Calu3 (cell line): Measurements from ENCODE around the gene TRAIP. TPM values are rescaled to one million over a fixed set of nuclear protein-coding genes. Genes with fewer than 3 reads are reported as not detected.

Experiments used
- BruUV-seq: library from RNA; stranded (reverse); fragments of 400-500 nt; replicated peaks from 2 replicates; lab custom pipeline; 2021; lab: Mats Ljungman, UMichigan
- CTCF ChIA-PET: fragments of 300-600 bp; sonication (Branson Sonifier 250); formaldehyde crosslinking; loops from one replicate; lab custom pipeline; 2022; ENCODE audit warnings: antibody characterized with exemption; lab: Charles Lee
- DNase-seq: peaks from one replicate; pipeline ENCODE4 v3.0.0; 2022
- H3K27ac Mint-ChIP-seq: one replicate; pipeline ENCODE4 v1.8.0; 2022; ENCODE audit warnings: mixed read lengths; ENCODE audit not compliant: unreplicated experiment
- H3K27me3 Mint-ChIP-seq: one replicate; pipeline ENCODE4 v1.8.0; 2022; ENCODE audit warnings: mixed read lengths; ENCODE audit not compliant: unreplicated experiment
- H3K36me3 Mint-ChIP-seq: one replicate; pipeline ENCODE4 v1.8.0; 2022; ENCODE audit warnings: mild to moderate bottlenecking, moderate library complexity, mixed read lengths; ENCODE audit not compliant: insufficient read depth, unreplicated experiment
- H3K4me1 Mint-ChIP-seq: one replicate; pipeline ENCODE4 v1.8.0; 2022; ENCODE audit warnings: mild to moderate bottlenecking, low read depth, mixed read lengths; ENCODE audit not compliant: unreplicated experiment
- H3K4me3 Mint-ChIP-seq: one replicate; pipeline ENCODE4 v1.8.0; 2022; ENCODE audit warnings: mild to moderate bottlenecking, low read depth, moderate library complexity, mixed read lengths; ENCODE audit not compliant: unreplicated experiment
- H3K9me3 Mint-ChIP-seq: one replicate; pipeline ENCODE4 v1.8.0; 2022; ENCODE audit warnings: low read depth, mixed read lengths; ENCODE audit not compliant: unreplicated experiment
- intact Hi-C: fragments of 100-400 bp; cut with micrococcal nuclease; formaldehyde crosslinking; loops from one replicate; pipeline ENCODE4 v1.10.0; 2022; ENCODE audit not compliant: unreplicated experiment
- microRNA-seq: library from miRNA; unstranded; fragments of <30 nt; microRNA quantifications from one replicate; pipeline ENCODE4 v1.2.0, GENCODE V29; 2022
- total RNA-seq: library from RNA; stranded (reverse); gene quantifications from 2 replicates; pipeline ENCODE4 v1.2.3, GENCODE V29; 2022
- TF ChIP-seq, protein P1 (sequence below): fragments of 200-600 bp; IDR thresholded peaks from one replicate; pipeline ENCODE4 v1.8.0; 2022; ENCODE audit warnings: antibody characterized with exemption; ENCODE audit not compliant: unreplicated experiment

The TRAIP gene
- total RNA-seq, 1 experiment from 2014 or later, result 29.7 TPM

DNA sequence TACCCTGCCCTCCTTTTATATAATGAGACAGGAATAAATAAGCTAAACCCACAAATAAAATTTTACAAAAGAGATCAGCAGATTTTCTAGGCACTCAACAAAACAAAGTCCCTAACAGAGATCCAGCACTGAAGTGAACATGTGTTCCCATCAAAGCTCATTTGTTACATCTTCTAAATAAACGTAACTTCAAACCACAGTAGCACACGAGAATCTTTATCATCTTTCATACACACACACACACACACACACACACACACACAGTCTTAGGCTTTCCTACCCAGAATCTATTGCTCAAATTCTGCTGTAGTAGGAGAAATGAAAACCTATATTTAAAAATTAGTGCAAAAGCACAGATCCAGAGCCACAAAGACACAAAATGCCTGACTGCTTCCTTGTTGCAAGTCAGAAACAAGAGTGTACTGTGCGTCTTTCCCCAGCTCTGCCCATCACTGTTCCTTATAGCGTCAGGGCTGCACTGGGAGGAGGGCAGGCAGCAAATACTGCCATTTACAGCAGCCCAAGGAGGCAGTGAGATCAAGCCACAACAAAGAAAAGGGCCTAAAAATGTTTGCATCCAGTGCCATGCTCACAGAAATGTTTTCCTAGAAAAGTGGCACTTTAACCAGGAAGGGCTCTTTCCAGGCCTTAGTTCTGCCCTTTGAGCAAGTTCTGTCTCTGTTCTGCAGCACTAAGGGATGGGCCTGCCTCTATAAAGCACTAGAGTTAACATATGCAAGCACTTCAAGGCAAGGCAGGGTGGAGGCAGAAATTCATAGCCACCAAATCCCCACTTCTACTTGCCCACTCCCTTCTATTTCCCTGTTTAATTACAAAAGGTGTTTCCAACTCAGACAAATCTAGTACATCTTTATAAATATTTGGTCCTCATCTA, 76.0 kb downstream of the TRAIP start:
- no TSS peak for BruUV-seq
- H3K36me3 Mint-ChIP-seq, result peaks cover 17% of the 10 kb centered on the region
- H3K27ac Mint-ChIP-seq, result no peak overlapping the region
- H3K4me3 Mint-ChIP-seq, result no peak overlapping the region
- no peaks in the 10 kb centered on the region for H3K9me3 Mint-ChIP-seq
- intact Hi-C loops, result no loop called here
- no peaks in the 10 kb centered on the region for H3K4me1 Mint-ChIP-seq
- CTCF ChIA-PET, result interaction anchor here (0.8 to 0.9 kb wide), 2 partner anchors 21 to 23 kb away, joined by 4 to 7 read pairs; partner anchors contain the start of gene INKA1
- TF ChIP-seq, protein P1, sequence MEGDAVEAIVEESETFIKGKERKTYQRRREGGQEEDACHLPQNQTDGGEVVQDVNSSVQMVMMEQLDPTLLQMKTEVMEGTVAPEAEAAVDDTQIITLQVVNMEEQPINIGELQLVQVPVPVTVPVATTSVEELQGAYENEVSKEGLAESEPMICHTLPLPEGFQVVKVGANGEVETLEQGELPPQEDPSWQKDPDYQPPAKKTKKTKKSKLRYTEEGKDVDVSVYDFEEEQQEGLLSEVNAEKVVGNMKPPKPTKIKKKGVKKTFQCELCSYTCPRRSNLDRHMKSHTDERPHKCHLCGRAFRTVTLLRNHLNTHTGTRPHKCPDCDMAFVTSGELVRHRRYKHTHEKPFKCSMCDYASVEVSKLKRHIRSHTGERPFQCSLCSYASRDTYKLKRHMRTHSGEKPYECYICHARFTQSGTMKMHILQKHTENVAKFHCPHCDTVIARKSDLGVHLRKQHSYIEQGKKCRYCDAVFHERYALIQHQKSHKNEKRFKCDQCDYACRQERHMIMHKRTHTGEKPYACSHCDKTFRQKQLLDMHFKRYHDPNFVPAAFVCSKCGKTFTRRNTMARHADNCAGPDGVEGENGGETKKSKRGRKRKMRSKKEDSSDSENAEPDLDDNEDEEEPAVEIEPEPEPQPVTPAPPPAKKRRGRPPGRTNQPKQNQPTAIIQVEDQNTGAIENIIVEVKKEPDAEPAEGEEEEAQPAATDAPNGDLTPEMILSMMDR, result no peak
- no peak for DNase-seq
- H3K27me3 Mint-ChIP-seq, result no peaks in the 10 kb centered on the region

DNA sequence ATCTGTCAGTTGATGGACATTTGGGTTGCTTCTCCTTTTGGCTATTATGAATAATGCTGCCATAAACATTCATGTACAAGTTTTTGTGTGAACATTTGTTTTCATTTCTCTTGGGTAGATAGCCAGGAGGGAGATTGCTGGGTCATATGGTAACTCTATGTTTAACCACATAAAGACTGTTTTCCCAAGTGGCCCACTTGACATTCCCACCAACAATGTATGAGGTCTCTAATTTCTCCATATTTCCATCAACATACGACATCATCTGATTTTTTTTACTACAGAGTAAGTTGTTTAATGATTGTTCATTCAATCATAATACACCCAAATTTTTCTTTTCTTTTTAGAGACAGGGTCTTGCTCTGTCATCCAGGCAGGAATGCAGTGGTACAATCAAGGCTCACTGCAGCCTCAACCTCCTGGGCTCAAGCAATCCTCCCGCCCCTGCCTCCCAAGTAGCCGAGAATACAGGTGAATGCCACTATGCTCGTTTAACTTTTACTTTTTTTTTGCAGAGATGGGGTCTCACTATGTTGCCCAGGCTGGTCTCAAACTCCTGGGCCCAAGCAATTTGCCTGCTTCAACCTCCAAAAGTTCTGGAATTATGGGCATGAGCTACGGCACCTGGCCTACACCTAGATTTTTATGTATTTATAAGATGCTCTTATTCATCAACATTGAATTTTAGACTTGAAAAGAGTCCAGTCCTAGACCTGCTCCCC, 76.8 kb downstream of the TRAIP start:
- H3K27me3 Mint-ChIP-seq, result no peaks in the 10 kb centered on the region
- H3K36me3 Mint-ChIP-seq, result peaks cover 17% of the 10 kb centered on the region
- DNase-seq, result no peak
- H3K4me3 Mint-ChIP-seq, result no peak overlapping the region
- TF ChIP-seq, protein P1, result no peak
- no peaks in the 10 kb centered on the region for H3K4me1 Mint-ChIP-seq
- BruUV-seq, result no TSS peak
- intact Hi-C loops, result no loop called here
- CTCF ChIA-PET, result interaction anchor here (0.8 to 0.9 kb wide), 2 partner anchors 22 to 24 kb away, joined by 4 to 7 read pairs; partner anchors contain the start of gene INKA1
- H3K27ac Mint-ChIP-seq, result no peak overlapping the region
- H3K9me3 Mint-ChIP-seq, result no peaks in the 10 kb centered on the region

Small RNAs within 50 kb of the gene (microRNA-seq; reads per million reads assigned to microRNA genes)
- gene MIR5193, result not detected

Other genes starting within 250 kb of the TRAIP start
- gene APEH, start 182.2 kb downstream of the TRAIP start, total RNA-seq, result 187 and 207 TPM in 2 replicates
- gene MST1, start 167.1 kb downstream of the TRAIP start, total RNA-seq, result 8.0 and 10.5 TPM in 2 replicates
- gene RNF123, start 167.0 kb downstream of the TRAIP start, total RNA-seq, result 38.6 and 52.5 TPM in 2 replicates
- gene AMIGO3, start 136.9 kb downstream of the TRAIP start, total RNA-seq, result 0.49 and 0.73 TPM in 2 replicates
- gene GMPPB, start 132.6 kb downstream of the TRAIP start, total RNA-seq, result 35.8 and 42.4 TPM in 2 replicates
- gene IP6K1, start 70.0 kb downstream of the TRAIP start, total RNA-seq, result 30.3 and 31.8 TPM in 2 replicates
- not detected in 2 replicates for gene CDHR4, start 56.7 kb downstream of the TRAIP start, total RNA-seq
- 0.35 TPM in 1 of 2 replicates, not detected in the other for gene INKA1, start 53.3 kb downstream of the TRAIP start, total RNA-seq
- gene UBA7, start 42.6 kb downstream of the TRAIP start, total RNA-seq, result 26.3 and 40.9 TPM in 2 replicates
- 0.38 and 0.83 TPM in 2 replicates for gene CAMKV, start 13.3 kb upstream of the TRAIP start, total RNA-seq
- 169 and 218 TPM in 2 replicates for gene MST1R, start 47.3 kb upstream of the TRAIP start, total RNA-seq
- 8.4 and 10.6 TPM in 2 replicates for gene MON1A, start 73.2 kb upstream of the TRAIP start, total RNA-seq
- 69.6 and 72.1 TPM in 2 replicates for gene RBM6, start 83.6 kb upstream of the TRAIP start, total RNA-seq
- 126 and 128 TPM in 2 replicates for gene RBM5, start 232.4 kb upstream of the TRAIP start, total RNA-seq